H1 (cell line): ENCODE results near the gene SPG7. TPM values are rescaled to one million over a fixed set of nuclear protein-coding genes. Genes with fewer than 3 reads are reported as not detected.

Experiments used
- CTCF ChIA-PET: fragments of 300-600 bp; sonication (Branson Sonifier 250); formaldehyde crosslinking; loops from one replicate; lab custom pipeline; 2021; ENCODE audit not compliant: partially characterized antibody; lab: Charles Lee
- POLR2A ChIA-PET: fragments of 300-600 bp; sonication (Branson Sonifier 250); formaldehyde crosslinking; loops from one replicate; lab custom pipeline; 2021; ENCODE audit warnings: inconsistent platforms; ENCODE audit not compliant: partially characterized antibody; lab: Charles Lee
- DNase-seq, 2 experiments: peaks; one replicate each; pipeline versions ENCODE4 v3.0.0 to v3.0.0-alpha.2; 2010 to 2022; ENCODE audit warnings: low spot score in 2 of 2, low read depth in 1 of 2, mixed read lengths in 1 of 2
- FAIRE-seq: peaks from 2 replicates; lab custom pipeline; 2011; peaks lifted over from hg19 to GRCh38; lab: Jason Lieb, UNC
- H2AFZ ChIP-seq: 2 replicates; pipeline ENCODE4 v1.8.1; 2012; ENCODE audit warnings: low read length, inconsistent platforms
- H2AK5ac ChIP-seq: 2 replicates; pipeline ENCODE4 v1.6.1; 2013; ENCODE audit warnings: low read depth, low read length
- H2BK120ac ChIP-seq: replicated peaks from 2 replicates; pipeline ENCODE3; 2013; ENCODE audit warnings: low read depth, low read length, inconsistent platforms
- H2BK12ac ChIP-seq: 2 replicates; pipeline ENCODE4 v1.6.1; 2013; ENCODE audit warnings: low read depth, low read length
- H2BK15ac ChIP-seq: 2 replicates; pipeline ENCODE4 v1.6.1; 2013; ENCODE audit warnings: low read length
- H2BK20ac ChIP-seq: 2 replicates; pipeline ENCODE4 v1.6.1; 2013; ENCODE audit warnings: low read length
- H2BK5ac ChIP-seq: 2 replicates; pipeline ENCODE4 v1.6.1; 2013; ENCODE audit warnings: low read depth, low read length
- H3K14ac ChIP-seq: 2 replicates; pipeline ENCODE4 v1.6.1; 2013; ENCODE audit warnings: inconsistent platforms; ENCODE audit not compliant: insufficient read length
- H3K18ac ChIP-seq: 2 replicates; pipeline ENCODE4 v1.6.1; 2013; ENCODE audit warnings: low read length; ENCODE audit errors: extremely low read depth
- H3K23ac ChIP-seq: 2 replicates; pipeline ENCODE4 v1.6.1; 2013; ENCODE audit warnings: inconsistent platforms; ENCODE audit not compliant: insufficient read length
- H3K23me2 ChIP-seq: 2 replicates; pipeline ENCODE4 v1.6.1; 2013; ENCODE audit warnings: low read depth, low read length
- H3K27ac ChIP-seq: 2 replicates; pipeline ENCODE4 v1.6.1; 2011; ENCODE audit warnings: low read depth, low read length, inconsistent platforms
- H3K27me3 ChIP-seq, 4 experiments: replicated peaks in 1 of 4; 1 replicate in 1 of 4; 2 replicates in 3 of 4; pipeline versions ENCODE4 v1.6.1 to v1.8.1; 2011 to 2013; ENCODE audit warnings: low read length in 3 of 4, mild to moderate bottlenecking in 3 of 4, inconsistent platforms in 2 of 4, mixed read lengths in 2 of 4, moderate library complexity in 1 of 4; ENCODE audit not compliant: control insufficient read depth in 3 of 4, insufficient read depth in 3 of 4; ENCODE audit errors: extremely low read depth in 1 of 4
- H3K36me3 ChIP-seq, 4 experiments: 2 replicates each; pipeline versions ENCODE4 v1.6.1 to v1.8.1; 2011 to 2013; ENCODE audit warnings: mild to moderate bottlenecking in 4 of 4, low read length in 3 of 4, moderate library complexity in 2 of 4, control low read depth in 1 of 4, inconsistent platforms in 1 of 4; ENCODE audit not compliant: insufficient read depth in 4 of 4, control insufficient read depth in 2 of 4
- H3K4ac ChIP-seq: replicated peaks from 2 replicates; pipeline ENCODE3; 2013; ENCODE audit warnings: low read length, low read depth, mixed read lengths, inconsistent platforms; ENCODE audit not compliant: insufficient read length
- H3K4me1 ChIP-seq, 4 experiments: replicated peaks in 1 of 4; 1 replicate in 1 of 4; 2 replicates in 3 of 4; pipeline versions ENCODE4 v1.6.1 to v1.8.1; 2011 to 2013; ENCODE audit warnings: low read length in 3 of 4, inconsistent platforms in 2 of 4, mixed read lengths in 1 of 4; ENCODE audit not compliant: insufficient read depth in 4 of 4, control insufficient read depth in 3 of 4
- H3K4me2 ChIP-seq, 2 experiments: 2 replicates each; pipeline versions ENCODE4 v1.6.1 to v1.8.1; 2011 to 2013; ENCODE audit warnings: low read depth in 2 of 2, low read length in 2 of 2, control low read depth in 1 of 2, inconsistent platforms in 1 of 2, mild to moderate bottlenecking in 1 of 2; ENCODE audit not compliant: insufficient read depth in 1 of 2
- H3K4me3 ChIP-seq, 4 experiments: fragments of 200-600, 300-600 bp in 1 of 4; sonication (generic), shearing (Covaris generic), sonication (Bioruptor Twin) in 1 of 4; 2 replicates each; pipeline versions ENCODE4 v1.5.1 to v1.8.1; 2011 to 2016; ENCODE audit warnings: low read length in 4 of 4, low read depth in 3 of 4, control low read depth in 2 of 4, inconsistent platforms in 2 of 4, mild to moderate bottlenecking in 2 of 4, mixed read lengths in 1 of 4, moderate library complexity in 1 of 4; ENCODE audit not compliant: insufficient read depth in 2 of 4; ENCODE audit errors: extremely low read depth in 1 of 4
- H3K56ac ChIP-seq: replicated peaks from 2 replicates; pipeline ENCODE3; 2013; ENCODE audit warnings: low read depth, mild to moderate bottlenecking, mixed read lengths, low read length, inconsistent platforms; ENCODE audit not compliant: insufficient read length
- H3K79me1 ChIP-seq: 2 replicates; pipeline ENCODE4 v1.6.1; 2013; ENCODE audit warnings: low read depth, low read length, control low read depth
- H3K79me2 ChIP-seq, 2 experiments: 2 replicates each; pipeline versions ENCODE4 v1.6.1 to v1.8.1; 2012 to 2013; ENCODE audit warnings: low read length in 2 of 2, mild to moderate bottlenecking in 2 of 2, inconsistent platforms in 1 of 2; ENCODE audit not compliant: insufficient read depth in 2 of 2, control insufficient read depth in 1 of 2
- H3K9ac ChIP-seq, 4 experiments: replicated peaks in 1 of 4; 1 replicate in 1 of 4; 2 replicates in 3 of 4; pipeline versions ENCODE4 v1.6.1 to v1.8.1; 2011 to 2013; ENCODE audit warnings: low read depth in 3 of 4, low read length in 3 of 4, control low read depth in 2 of 4, mild to moderate bottlenecking in 2 of 4, moderate library complexity in 2 of 4, inconsistent platforms in 1 of 4; ENCODE audit errors: extremely low read depth in 1 of 4
- H3K9me3 ChIP-seq, 2 experiments: 2 replicates each; pipeline versions ENCODE4 v1.6.1 to v1.8.1; 2012 to 2013; ENCODE audit warnings: mild to moderate bottlenecking in 2 of 2, moderate library complexity in 2 of 2, control low read depth in 1 of 2, inconsistent platforms in 1 of 2, low read depth in 1 of 2, low read length in 1 of 2, mixed read lengths in 1 of 2; ENCODE audit not compliant: insufficient read depth in 2 of 2
- H4K20me1 ChIP-seq, 2 experiments: replicated peaks in 1 of 2; 2 replicates each; pipeline versions ENCODE3 to v1.8.1; 2011 to 2013; ENCODE audit warnings: inconsistent platforms in 2 of 2, low read length in 2 of 2, mild to moderate bottlenecking in 1 of 2; ENCODE audit not compliant: insufficient read depth in 2 of 2, control insufficient read depth in 1 of 2
- H4K5ac ChIP-seq: 2 replicates; pipeline ENCODE4 v1.6.1; 2013; ENCODE audit warnings: low read length, low read depth, mixed read lengths, inconsistent platforms; ENCODE audit not compliant: insufficient read length
- H4K8ac ChIP-seq: 2 replicates; pipeline ENCODE4 v1.8.0; 2013; ENCODE audit warnings: mild to moderate bottlenecking, moderate library complexity, low read length, inconsistent platforms; ENCODE audit not compliant: insufficient read depth; ENCODE audit errors: extremely low read depth
- H4K91ac ChIP-seq: replicated peaks from 2 replicates; pipeline ENCODE3; 2013; ENCODE audit warnings: low read length, mixed read lengths, inconsistent platforms; ENCODE audit not compliant: insufficient read length
- BCL11A ChIP-seq, 2 experiments: IDR thresholded peaks; one replicate each; pipeline ENCODE4 v1.6.1; 2011; ENCODE audit warnings: low read depth in 2 of 2, low read length in 2 of 2, mild to moderate bottlenecking in 2 of 2
- NRF1 ChIP-seq: IDR thresholded peaks from 2 replicates; pipeline ENCODE4 v1.6.1; 2011; ENCODE audit warnings: mild to moderate bottlenecking, low read depth, low read length, improper control_type of control experiment
- RAD21 ChIP-seq, 2 experiments: IDR thresholded peaks in 1 of 2; conservative IDR thresholded peaks in 1 of 2; 2 replicates each; pipeline ENCODE4 v1.6.1; 2011; ENCODE audit warnings: low read depth in 2 of 2, low read length in 2 of 2, improper control_type of control experiment in 1 of 2, inconsistent platforms in 1 of 2, mild to moderate bottlenecking in 1 of 2, moderate library complexity in 1 of 2
- SP2 ChIP-seq: IDR thresholded peaks from 2 replicates; pipeline ENCODE4 v1.6.1; 2012; ENCODE audit warnings: mild to moderate bottlenecking, low read length, inconsistent platforms
- YY1 ChIP-seq: IDR thresholded peaks from 2 replicates; pipeline ENCODE4 v1.6.1; 2011; ENCODE audit warnings: low read depth, mild to moderate bottlenecking, low read length
- WGBS, 2 experiments: shearing (Covaris generic) in 1 of 2; methylation state at CpG; one replicate each; pipeline versions ENCODE4 v1.1.6 to v1.1.7; 2013 to 2015; ENCODE audit warnings: low lambda C conversion rate in 2 of 2, mixed read lengths in 2 of 2, inconsistent platforms in 1 of 2, low coverage in 1 of 2, missing lambda C conversion rate in 1 of 2; ENCODE audit not compliant: insufficient replicate concordance in 2 of 2, insufficient coverage in 1 of 2, insufficient read length in 1 of 2; ENCODE audit errors: extremely low coverage in 1 of 2, missing lambda C conversion rate in 1 of 2; 5-methylcytosine and 5-hydroxymethylcytosine counted together
- polyA plus RNA-seq, 7 experiments: library from polyadenylated mRNA; depleted of rRNA in 3 of 7; stranded (reverse) in 5 of 7; unstranded in 2 of 7; fragments of >200 nt in 5 of 7; fragments of 200-250 nt in 2 of 7; gene quantifications; 1 replicate in 5 of 7; 2 replicates in 1 of 7; 4 replicates in 1 of 7; pipeline versions ENCODE4 v1.2.1 to v1.2.3, GENCODE V29; 2011 to 2013; ENCODE audit warnings: missing spikeins in 2 of 7, mixed read lengths in 2 of 7
- total RNA-seq: library from RNA; stranded (reverse); fragmentation: NEBNext Ultra II Directional; extraction: Animal tissue kit (Norgen Biotek cat#: 25700); gene quantifications from 2 replicates; pipeline ENCODE4 v1.2.1, GENCODE V29; 2021
- TF ChIP-seq, protein P1 (sequence below), 3 experiments: IDR thresholded peaks; 1 replicate in 2 of 3; 2 replicates in 1 of 3; pipeline versions ENCODE4 v1.5.1 to v1.6.1; 2011; ENCODE audit warnings: low read length in 3 of 3, mild to moderate bottlenecking in 3 of 3, inconsistent platforms in 2 of 3, low read depth in 1 of 3, moderate library complexity in 1 of 3; ENCODE audit not compliant: insufficient read depth in 1 of 3; ENCODE audit errors: control extremely low read depth in 1 of 3
- TF ChIP-seq, protein P2 (sequence below): IDR thresholded peaks from 2 replicates; pipeline ENCODE4 v1.6.1; 2012; ENCODE audit warnings: inconsistent platforms

Gene SPG7
- total and polyA plus RNA-seq, 2 of the 8 experiments (the other 6 are each of a cell fraction or from before 2014, with no cell fraction given) = 72.1 to 113 TPM

DNA sequence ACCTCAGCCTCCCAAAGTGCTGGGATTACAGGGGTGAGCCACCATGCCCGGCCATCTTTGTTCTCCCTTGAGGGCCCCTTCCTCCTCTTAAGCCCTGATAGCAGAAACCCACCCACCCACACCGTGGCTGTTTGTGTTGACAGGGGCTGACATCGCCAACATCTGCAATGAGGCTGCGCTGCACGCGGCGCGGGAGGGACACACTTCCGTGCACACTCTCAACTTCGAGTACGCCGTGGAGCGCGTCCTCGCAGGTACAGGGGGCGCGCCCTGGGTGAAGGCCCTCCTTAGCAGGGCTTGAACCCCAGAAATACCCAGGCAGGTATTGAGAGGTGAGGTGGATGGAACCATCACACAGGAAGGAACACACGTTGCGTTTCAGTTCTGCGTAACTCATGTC lies 39.7 kb downstream of the SPG7 start:
- no peaks in the 10 kb centered on the region for H3K79me2 ChIP-seq
- no peak overlapping the region for H2BK120ac ChIP-seq
- no peaks in the 10 kb centered on the region for H3K79me1 ChIP-seq
- H3K27ac ChIP-seq = no peak overlapping the region
- H3K4ac ChIP-seq = no peak overlapping the region
- ChIA-PET CTCF (interaction anchor here (1.5 to 2.5 kb wide), 2 partner anchors 10 kb away, joined by 6 to 15 read pairs; no protein-coding TSS in a partner anchor), POLR2A (interaction anchor here (1.2 to 2.9 kb wide), 3 partner anchors 11 to 15 kb away, joined by 5 to 8 read pairs (median 7); no protein-coding TSS in a partner anchor)
- no peaks in the 10 kb centered on the region for H3K9me3 ChIP-seq
- H3K27me3 ChIP-seq = no peaks in the 10 kb centered on the region
- no peak overlapping the region for H2BK12ac ChIP-seq
- H2AFZ ChIP-seq = no peak overlapping the region
- no peak overlapping the region for H3K14ac ChIP-seq
- H4K8ac ChIP-seq = no peak overlapping the region
- no peak overlapping the region for H3K56ac ChIP-seq
- H3K9ac ChIP-seq = no peak overlapping the region
- no peak overlapping the region for H4K5ac ChIP-seq
- H3K23ac ChIP-seq = no peak overlapping the region
- no peak for FAIRE-seq
- H3K36me3 ChIP-seq = peaks cover 14 to 45% (median 31%) of the 10 kb centered on the region in 4 experiments
- H2BK5ac ChIP-seq = no peak overlapping the region
- no peak overlapping the region for H3K4me3 ChIP-seq
- peaks cover 0 to 13% of the 10 kb centered on the region in 2 experiments for H4K20me1 ChIP-seq
- H2BK20ac ChIP-seq = no peak overlapping the region
- no peak overlapping the region for H3K18ac ChIP-seq
- no peak overlapping the region for H4K91ac ChIP-seq
- WGBS, 2 experiments = 94% methylated on average over 20 of the region's 20 CpGs; no CpG with 5 or more reads in 1 of the 2 experiments
- H2BK15ac ChIP-seq = no peak overlapping the region
- no peak overlapping the region for H3K4me2 ChIP-seq
- no peak overlapping the region for H2AK5ac ChIP-seq
- no peaks in the 10 kb centered on the region for H3K4me1 ChIP-seq
- DNase-seq = no peak
- H3K23me2 ChIP-seq = no peaks in the 10 kb centered on the region
- TF ChIP-seq SP2 (no peak), BCL11A (IDR thresholded peaks at IDR 0.05; ENCODE audit: low read depth in 2 of 2, low read length in 2 of 2) (no peak), NRF1 (no peak), YY1 (no peak), RAD21 (IDR thresholded peaks at IDR 0.05 in 1 of 2, conservative IDR thresholded peaks at IDR 0.05 in 1 of 2; ENCODE audit: low read depth in 2 of 2, low read length in 2 of 2) (no peak)
- TF ChIP-seq, protein P1, sequence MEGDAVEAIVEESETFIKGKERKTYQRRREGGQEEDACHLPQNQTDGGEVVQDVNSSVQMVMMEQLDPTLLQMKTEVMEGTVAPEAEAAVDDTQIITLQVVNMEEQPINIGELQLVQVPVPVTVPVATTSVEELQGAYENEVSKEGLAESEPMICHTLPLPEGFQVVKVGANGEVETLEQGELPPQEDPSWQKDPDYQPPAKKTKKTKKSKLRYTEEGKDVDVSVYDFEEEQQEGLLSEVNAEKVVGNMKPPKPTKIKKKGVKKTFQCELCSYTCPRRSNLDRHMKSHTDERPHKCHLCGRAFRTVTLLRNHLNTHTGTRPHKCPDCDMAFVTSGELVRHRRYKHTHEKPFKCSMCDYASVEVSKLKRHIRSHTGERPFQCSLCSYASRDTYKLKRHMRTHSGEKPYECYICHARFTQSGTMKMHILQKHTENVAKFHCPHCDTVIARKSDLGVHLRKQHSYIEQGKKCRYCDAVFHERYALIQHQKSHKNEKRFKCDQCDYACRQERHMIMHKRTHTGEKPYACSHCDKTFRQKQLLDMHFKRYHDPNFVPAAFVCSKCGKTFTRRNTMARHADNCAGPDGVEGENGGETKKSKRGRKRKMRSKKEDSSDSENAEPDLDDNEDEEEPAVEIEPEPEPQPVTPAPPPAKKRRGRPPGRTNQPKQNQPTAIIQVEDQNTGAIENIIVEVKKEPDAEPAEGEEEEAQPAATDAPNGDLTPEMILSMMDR (IDR thresholded peaks at IDR 0.05; ENCODE audit: control extremely low read depth in 1 of 3, insufficient read depth in 1 of 3, low read depth in 1 of 3, low read length in 3 of 3) = no peak
- TF ChIP-seq, protein P2, sequence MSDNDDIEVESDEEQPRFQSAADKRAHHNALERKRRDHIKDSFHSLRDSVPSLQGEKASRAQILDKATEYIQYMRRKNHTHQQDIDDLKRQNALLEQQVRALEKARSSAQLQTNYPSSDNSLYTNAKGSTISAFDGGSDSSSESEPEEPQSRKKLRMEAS = no peak
